GM12891 (cell line): Measurements from ENCODE around the gene CLK4.

Source experiments
- POLR2AphosphoS5 ChIP-seq: IDR thresholded peaks from 2 replicates; pipeline ENCODE4 v1.6.1; 2011; ENCODE audit warnings: low read depth, low read length, control low read depth
- SPI1 ChIP-seq: IDR thresholded peaks from 2 replicates; pipeline ENCODE4 v1.6.1; 2011; ENCODE audit warnings: low read depth, low read length, control low read depth

DNA sequence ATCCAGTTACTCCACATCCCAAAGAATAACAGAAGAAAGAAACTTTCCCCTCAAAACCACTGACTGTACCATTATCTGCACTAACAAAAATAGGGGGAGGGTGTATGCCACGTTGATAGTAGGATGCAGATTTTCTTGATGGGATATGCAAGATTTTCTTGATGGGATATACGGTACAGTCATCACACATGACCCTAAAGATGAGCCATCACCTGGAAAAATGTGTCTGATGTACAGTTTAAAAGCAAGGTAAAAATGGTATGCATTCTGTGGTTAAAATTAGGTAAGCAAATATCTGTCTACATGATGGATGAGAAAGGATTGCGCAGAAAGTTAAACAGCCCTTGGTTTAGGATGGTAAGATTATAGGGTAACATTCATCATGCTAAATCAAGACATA is 45.2 kb downstream of the CLK4 start:
- TF ChIP-seq SPI1 (no peak), POLR2AphosphoS5 (no peak)
